ENCODE data around the gene CHORDC1.
"Not testable (repeated sequence)": the region's sequence is repeated elsewhere in the genome, so short reads cannot be mapped to it uniquely, and the experiment has no call there.

The CHORDC1 gene

DNA sequence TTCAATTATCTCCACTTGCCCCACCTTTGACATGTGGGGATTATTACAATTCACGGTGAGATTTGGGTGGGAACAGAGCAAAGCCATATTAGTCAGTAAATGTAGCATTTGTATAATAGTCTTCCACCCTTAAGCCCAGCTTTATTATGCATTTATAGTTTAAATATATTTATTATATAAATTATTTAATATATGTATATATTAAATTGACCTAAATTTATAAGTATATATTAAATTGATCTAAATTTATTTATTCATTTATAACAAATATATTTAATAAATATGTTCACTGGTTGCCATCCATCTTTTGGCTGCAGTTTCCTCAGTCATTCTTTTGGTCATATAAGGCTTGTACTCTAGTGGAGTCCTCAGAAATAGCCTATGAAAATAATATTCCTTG is 23.6 kb upstream of the CHORDC1 start:
- DNase-seq (ENCODE audit: insufficient read length, low spot score) = no peak
- no peak for FAIRE-seq
- TF ChIP-seq, protein P1, sequence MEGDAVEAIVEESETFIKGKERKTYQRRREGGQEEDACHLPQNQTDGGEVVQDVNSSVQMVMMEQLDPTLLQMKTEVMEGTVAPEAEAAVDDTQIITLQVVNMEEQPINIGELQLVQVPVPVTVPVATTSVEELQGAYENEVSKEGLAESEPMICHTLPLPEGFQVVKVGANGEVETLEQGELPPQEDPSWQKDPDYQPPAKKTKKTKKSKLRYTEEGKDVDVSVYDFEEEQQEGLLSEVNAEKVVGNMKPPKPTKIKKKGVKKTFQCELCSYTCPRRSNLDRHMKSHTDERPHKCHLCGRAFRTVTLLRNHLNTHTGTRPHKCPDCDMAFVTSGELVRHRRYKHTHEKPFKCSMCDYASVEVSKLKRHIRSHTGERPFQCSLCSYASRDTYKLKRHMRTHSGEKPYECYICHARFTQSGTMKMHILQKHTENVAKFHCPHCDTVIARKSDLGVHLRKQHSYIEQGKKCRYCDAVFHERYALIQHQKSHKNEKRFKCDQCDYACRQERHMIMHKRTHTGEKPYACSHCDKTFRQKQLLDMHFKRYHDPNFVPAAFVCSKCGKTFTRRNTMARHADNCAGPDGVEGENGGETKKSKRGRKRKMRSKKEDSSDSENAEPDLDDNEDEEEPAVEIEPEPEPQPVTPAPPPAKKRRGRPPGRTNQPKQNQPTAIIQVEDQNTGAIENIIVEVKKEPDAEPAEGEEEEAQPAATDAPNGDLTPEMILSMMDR (IDR thresholded peaks at IDR 0.05; ENCODE audit: insufficient read depth, missing control alignments) = no peak

DNA sequence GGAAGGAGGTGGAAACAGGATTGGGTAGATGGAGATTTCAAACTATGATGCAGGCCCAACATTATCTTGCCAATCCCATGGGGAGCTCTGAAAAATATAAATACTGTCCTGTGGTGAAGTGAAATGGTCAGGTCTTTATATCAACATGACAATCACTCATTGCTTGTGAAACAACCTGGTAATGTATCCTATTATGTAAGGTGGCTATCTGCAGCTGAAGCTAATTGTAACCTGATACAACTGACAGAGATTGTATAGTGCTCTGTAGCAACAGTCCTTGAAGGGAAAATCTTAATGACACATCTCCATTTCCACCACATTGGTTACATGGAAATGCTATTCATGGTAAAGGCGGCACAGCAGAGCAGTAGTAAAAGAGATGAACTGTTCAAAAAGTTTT is 20.7 kb upstream of the CHORDC1 start:
- TF ChIP-seq, protein P1 (IDR thresholded peaks at IDR 0.05; ENCODE audit: insufficient read depth, missing control alignments) = no peak
- DNase-seq (ENCODE audit: insufficient read length, low spot score) (no peak), FAIRE-seq (no peak)

DNA sequence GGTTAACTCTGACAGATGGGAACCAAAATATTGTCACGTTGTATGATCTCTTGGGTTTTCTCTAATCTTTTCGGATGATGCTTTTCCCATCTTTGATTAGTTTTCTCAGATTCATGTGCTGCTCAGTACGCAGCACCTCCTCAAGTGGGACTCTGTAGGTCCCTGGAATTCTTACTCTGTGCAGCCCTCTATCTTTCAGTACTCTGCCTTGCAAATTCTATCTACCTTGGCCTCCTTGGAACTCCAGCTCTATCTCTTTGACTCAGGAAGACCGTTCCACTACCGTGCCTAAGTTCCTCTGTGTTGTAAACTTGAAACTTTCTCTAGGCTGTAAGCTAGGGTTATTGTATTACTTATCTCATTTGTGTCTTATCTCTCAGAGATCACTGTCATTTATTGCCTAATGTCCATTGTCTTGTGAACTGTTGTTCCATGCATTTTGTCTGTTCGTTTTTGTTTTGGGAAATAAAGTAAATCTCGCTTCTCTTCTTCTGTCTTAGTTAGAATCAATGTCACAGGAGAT is 20.1 kb upstream of the CHORDC1 start:
- FAIRE-seq (no peak), DNase-seq (ENCODE audit: insufficient read length, low spot score) (no peak)
- TF ChIP-seq, protein P1 (IDR thresholded peaks at IDR 0.05; ENCODE audit: insufficient read depth, missing control alignments) = no peak

DNA sequence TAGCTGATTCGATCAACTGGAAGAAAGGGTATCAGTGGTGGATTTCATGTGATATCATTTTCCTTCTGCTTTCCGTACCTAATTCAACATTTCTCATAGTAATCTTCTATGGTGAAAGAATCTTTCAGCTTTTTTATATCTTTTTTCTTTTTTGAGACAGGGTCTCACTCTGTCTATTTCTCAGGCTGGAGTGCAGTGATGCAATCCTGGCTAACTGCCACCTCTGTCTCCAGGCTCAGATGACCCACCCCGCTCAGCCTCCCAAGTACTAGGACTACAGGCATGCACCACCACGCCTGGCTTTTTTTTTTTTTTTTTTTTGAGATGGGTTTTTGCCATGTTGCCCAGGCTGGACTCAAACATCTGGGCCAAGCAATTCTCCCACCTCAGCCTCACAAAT is 18.6 kb upstream of the CHORDC1 start:
- DNase-seq (ENCODE audit: insufficient read length, low spot score) (no peak), FAIRE-seq (no peak)
- TF ChIP-seq, protein P1 (IDR thresholded peaks at IDR 0.05; ENCODE audit: insufficient read depth, missing control alignments) = no peak

DNA sequence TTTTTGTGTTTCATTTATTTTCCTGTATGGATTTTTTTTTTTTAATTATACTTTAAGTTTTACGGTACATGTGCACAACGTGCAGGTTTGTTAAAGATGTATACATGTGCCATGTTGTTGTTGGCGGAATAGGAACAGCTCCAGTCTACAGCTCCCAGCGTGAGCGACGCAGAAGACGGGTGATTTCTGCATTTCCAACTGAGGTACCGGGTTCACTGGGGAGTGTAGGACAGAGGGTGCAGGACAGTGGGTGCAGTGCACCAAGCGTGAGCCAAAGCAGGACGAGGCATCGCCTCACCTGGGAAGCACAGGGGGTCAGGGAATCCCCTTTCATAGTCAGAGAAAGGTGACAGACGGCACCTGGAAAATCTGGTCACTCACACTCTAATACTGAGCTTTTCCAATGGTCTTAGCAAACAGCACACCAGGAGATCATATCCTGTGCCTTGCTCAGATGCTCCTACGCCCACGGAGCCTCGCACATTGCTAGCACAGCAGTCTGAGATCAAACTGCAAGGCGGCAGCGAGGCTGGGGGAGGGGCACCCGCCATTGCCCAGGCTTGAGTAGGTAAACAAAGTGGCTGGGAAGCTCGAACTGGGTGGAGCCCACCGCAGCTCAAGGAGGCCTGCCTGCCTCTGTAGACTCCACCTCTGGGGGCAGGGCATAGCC is 17.3 kb upstream of the CHORDC1 start:
- FAIRE-seq; DNase-seq (ENCODE audit: insufficient read length, low spot score): not testable (repeated sequence)

DNA sequence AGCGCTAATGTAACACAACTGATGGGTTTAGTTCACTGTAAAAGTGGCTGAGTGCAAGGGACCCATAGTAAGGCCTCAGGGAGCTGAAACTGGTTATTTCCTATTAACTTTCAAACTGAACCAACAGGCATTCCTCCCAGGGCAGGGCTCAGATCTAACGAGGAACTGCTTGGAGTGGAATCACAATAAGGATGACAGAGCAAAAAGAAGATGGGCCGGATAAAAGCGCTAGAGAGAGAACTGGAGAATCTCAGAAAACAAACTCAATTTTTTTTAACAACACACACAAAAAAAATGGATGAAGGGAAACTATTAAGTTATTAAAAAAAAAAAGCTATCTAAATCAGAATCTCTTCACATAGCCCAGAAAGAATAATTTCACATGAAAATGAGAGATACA is 14.2 kb upstream of the CHORDC1 start:
- DNase-seq (ENCODE audit: insufficient read length, low spot score) (no peak), FAIRE-seq (no peak)
- TF ChIP-seq, protein P1 (IDR thresholded peaks at IDR 0.05; ENCODE audit: insufficient read depth, missing control alignments) = no peak

DNA sequence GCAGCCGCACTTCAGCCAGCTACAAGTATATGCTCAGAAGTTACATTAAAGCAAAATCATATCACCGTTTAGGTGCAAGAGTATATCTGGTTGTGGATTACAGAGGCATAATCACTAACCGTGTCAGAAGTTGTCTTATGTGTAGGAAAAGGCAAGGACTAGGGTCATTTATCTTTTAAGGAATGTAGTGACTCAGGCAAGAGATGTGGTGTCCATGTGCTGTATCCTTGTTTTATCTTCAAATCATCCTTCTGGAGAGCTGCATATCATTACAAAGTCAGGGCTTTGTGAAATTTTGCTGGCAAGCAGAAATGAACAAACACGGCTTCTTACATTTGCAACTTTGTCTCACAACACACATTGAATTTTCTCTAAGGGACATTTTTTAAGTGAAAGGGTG is 12.7 kb upstream of the CHORDC1 start:
- no peak for DNase-seq (ENCODE audit: insufficient read length, low spot score)
- TF ChIP-seq, protein P1 (IDR thresholded peaks at IDR 0.05; ENCODE audit: insufficient read depth, missing control alignments) = no peak
- FAIRE-seq = no peak
